ENCODE measurements around the gene SCN1A. TPM values are rescaled to one million over a fixed set of nuclear protein-coding genes. Genes with fewer than 3 reads are reported as not detected.

The SCN1A gene
- total and polyA plus RNA-seq, 2 donors (not counting 3 experiments of a cell fraction or from before 2014, with no cell fraction given), result not detected

DNA sequence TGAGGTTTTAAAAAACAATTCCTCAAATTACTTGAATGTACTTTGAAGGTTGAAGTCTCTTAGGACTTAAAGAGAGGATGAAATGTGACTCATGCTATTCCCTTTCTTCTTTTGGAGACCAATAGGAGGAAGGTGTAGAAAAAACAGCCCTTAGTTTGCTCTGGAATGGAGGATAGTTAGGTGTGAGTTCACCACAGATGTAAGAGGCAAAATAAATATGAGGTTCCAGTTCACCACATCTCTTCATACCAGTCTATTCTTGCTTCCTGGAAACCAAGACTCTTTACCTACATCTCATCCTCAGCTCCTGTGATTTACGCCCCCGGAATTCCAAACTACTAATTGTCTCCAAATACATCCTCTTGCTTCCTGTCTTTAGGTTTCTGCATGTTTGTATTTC lies 96.8 kb downstream of the SCN1A start:
- no peak overlapping the region for H2AFZ ChIP-seq (ENCODE audit: low read depth, low read length)
- H4K20me1 ChIP-seq (replicated peaks; ENCODE audit: control insufficient read depth, extremely low read depth, insufficient read depth, low read length), result no peaks in the 10 kb centered on the region
- ChIA-PET CTCF (no interaction called here), POLR2A (no interaction called here)
- H3K79me2 ChIP-seq (ENCODE audit: control insufficient read depth, insufficient read depth, low read length), result no peaks in the 10 kb centered on the region
- H3K27me3 ChIP-seq (ENCODE audit: control insufficient read depth in 2 of 2, insufficient read depth in 2 of 2, low read length in 2 of 2), result no peaks in the 10 kb centered on the region
- dilution Hi-C loops (cut with MboI; ENCODE audit: extremely low pct_ligation_motif_present, low sequenced_read_pairs) (no loop called here), intact Hi-C loops (cut with micrococcal nuclease) (no loop called here)
- H3K9ac ChIP-seq (replicated peaks; ENCODE audit: extremely low read depth, insufficient read depth, low read length), result no peak overlapping the region
- H3K9me3 ChIP-seq (replicated peaks; ENCODE audit: control insufficient read depth, insufficient read depth, low read length), result no peaks in the 10 kb centered on the region
- no peak for FAIRE-seq
- no peaks in the 10 kb centered on the region for H3K9me1 ChIP-seq (replicated peaks; ENCODE audit: control insufficient read depth, extremely low read depth, insufficient read depth, low read length)
- DNase-seq (ENCODE audit: low read depth, low spot score), result no peak
- no peak overlapping the region for H3K4me2 ChIP-seq (ENCODE audit: insufficient read depth, low read length)
- H3K4me1 ChIP-seq (ENCODE audit: control insufficient read depth, extremely low read depth, insufficient read depth, low read length), result no peaks in the 10 kb centered on the region
- TF ChIP-seq POLR2AphosphoS5 (IDR thresholded peaks at IDR 0.05; ENCODE audit: insufficient read depth, low read depth, low read length), result no peak
- no peak for TF ChIP-seq FOS (IDR thresholded peaks at IDR 0.05; ENCODE audit: borderline replicate concordance, insufficient read depth, low read length)
- no peak for TF ChIP-seq POLR2A (IDR thresholded peaks at IDR 0.05; ENCODE audit: low read depth, low read length)
- TF ChIP-seq JUN (IDR thresholded peaks at IDR 0.05; ENCODE audit: borderline replicate concordance, insufficient read depth, insufficient read length, low read depth), result no peak
- TF ChIP-seq GATA2 (IDR thresholded peaks at IDR 0.05; ENCODE audit: insufficient read depth, insufficient read length, low read depth, low read length), result no peak
- no TSS peak for BruUV-seq (replicated peaks)
- H3K36me3 ChIP-seq (ENCODE audit: control insufficient read depth in 2 of 2, extremely low read depth in 1 of 2, insufficient read depth in 2 of 2, low read length in 2 of 2), result no peaks in the 10 kb centered on the region
- H3K27ac ChIP-seq (ENCODE audit: insufficient read depth, low read depth, low read length), result no peak overlapping the region
- H3K4me3 ChIP-seq (replicated peaks in 1 of 3; ENCODE audit: insufficient read depth in 1 of 3, low read depth in 1 of 3, low read length in 3 of 3), result no peak overlapping the region

DNA sequence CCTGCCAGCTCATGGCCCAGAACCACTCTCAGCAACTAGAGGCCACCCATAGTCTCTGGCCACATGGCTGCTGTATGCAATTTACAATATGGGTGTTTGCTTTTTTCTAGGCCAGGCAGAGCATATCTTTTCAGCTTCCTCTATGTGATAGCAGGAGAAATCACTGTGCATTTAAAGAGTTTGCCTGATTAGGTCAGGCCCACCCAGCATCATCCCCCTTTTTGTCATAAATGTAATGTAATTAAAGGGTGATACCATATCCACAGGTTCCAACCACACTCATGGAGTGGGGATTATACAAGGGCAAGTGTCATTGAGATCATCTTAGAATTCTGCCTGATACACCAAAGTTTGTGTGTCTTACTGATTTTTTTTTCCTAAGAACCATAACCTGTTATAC lies 102.5 kb downstream of the SCN1A start:
- H3K4me1 ChIP-seq (ENCODE audit: control insufficient read depth, extremely low read depth, insufficient read depth, low read length), result no peaks in the 10 kb centered on the region
- TF ChIP-seq, protein P1, sequence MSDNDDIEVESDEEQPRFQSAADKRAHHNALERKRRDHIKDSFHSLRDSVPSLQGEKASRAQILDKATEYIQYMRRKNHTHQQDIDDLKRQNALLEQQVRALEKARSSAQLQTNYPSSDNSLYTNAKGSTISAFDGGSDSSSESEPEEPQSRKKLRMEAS (IDR thresholded peaks at IDR 0.05; ENCODE audit: insufficient read depth, insufficient read length), result no peak
- no peak for TF ChIP-seq EZH2 (IDR thresholded peaks at IDR 0.05; ENCODE audit: borderline replicate concordance, low read depth, low read length, severe bottlenecking)
- TF ChIP-seq GATA2 (IDR thresholded peaks at IDR 0.05; ENCODE audit: insufficient read depth, insufficient read length, low read depth, low read length), result no peak
- TF ChIP-seq, protein P2, sequence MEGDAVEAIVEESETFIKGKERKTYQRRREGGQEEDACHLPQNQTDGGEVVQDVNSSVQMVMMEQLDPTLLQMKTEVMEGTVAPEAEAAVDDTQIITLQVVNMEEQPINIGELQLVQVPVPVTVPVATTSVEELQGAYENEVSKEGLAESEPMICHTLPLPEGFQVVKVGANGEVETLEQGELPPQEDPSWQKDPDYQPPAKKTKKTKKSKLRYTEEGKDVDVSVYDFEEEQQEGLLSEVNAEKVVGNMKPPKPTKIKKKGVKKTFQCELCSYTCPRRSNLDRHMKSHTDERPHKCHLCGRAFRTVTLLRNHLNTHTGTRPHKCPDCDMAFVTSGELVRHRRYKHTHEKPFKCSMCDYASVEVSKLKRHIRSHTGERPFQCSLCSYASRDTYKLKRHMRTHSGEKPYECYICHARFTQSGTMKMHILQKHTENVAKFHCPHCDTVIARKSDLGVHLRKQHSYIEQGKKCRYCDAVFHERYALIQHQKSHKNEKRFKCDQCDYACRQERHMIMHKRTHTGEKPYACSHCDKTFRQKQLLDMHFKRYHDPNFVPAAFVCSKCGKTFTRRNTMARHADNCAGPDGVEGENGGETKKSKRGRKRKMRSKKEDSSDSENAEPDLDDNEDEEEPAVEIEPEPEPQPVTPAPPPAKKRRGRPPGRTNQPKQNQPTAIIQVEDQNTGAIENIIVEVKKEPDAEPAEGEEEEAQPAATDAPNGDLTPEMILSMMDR (IDR thresholded peaks at IDR 0.05; ENCODE audit: extremely low read depth in 1 of 2, insufficient read depth in 1 of 2, low read depth in 1 of 2, low read length in 2 of 2), result no peak
- dilution Hi-C loops (cut with MboI; ENCODE audit: extremely low pct_ligation_motif_present, low sequenced_read_pairs), result no loop called here
- H3K27me3 ChIP-seq (ENCODE audit: control insufficient read depth in 2 of 2, insufficient read depth in 2 of 2, low read length in 2 of 2), result no peaks in the 10 kb centered on the region
- BruUV-seq (replicated peaks), result no TSS peak
- intact Hi-C loops (cut with micrococcal nuclease), result no loop called here
- H3K36me3 ChIP-seq (ENCODE audit: control insufficient read depth in 2 of 2, extremely low read depth in 1 of 2, insufficient read depth in 2 of 2, low read length in 2 of 2), result no peaks in the 10 kb centered on the region
- H4K20me1 ChIP-seq (replicated peaks; ENCODE audit: control insufficient read depth, extremely low read depth, insufficient read depth, low read length), result no peaks in the 10 kb centered on the region
- no peak overlapping the region for H2AFZ ChIP-seq (ENCODE audit: low read depth, low read length)
- no peaks in the 10 kb centered on the region for H3K79me2 ChIP-seq (ENCODE audit: control insufficient read depth, insufficient read depth, low read length)
- H3K9me1 ChIP-seq (replicated peaks; ENCODE audit: control insufficient read depth, extremely low read depth, insufficient read depth, low read length), result no peaks in the 10 kb centered on the region
- H3K9me3 ChIP-seq (replicated peaks; ENCODE audit: control insufficient read depth, insufficient read depth, low read length), result no peaks in the 10 kb centered on the region
- CTCF ChIA-PET, result no interaction called here
- DNase-seq (ENCODE audit: low read depth, low spot score) (no peak), FAIRE-seq (no peak)
- H3K27ac ChIP-seq (ENCODE audit: insufficient read depth, low read depth, low read length), result no peak overlapping the region
- H3K4me3 ChIP-seq (replicated peaks in 1 of 3; ENCODE audit: insufficient read depth in 1 of 3, low read depth in 1 of 3, low read length in 3 of 3), result no peak overlapping the region
- POLR2A ChIA-PET, result no interaction called here
- no peak overlapping the region for H3K9ac ChIP-seq (replicated peaks; ENCODE audit: extremely low read depth, insufficient read depth, low read length)
- no peak overlapping the region for H3K4me2 ChIP-seq (ENCODE audit: insufficient read depth, low read length)

Measured in endothelial cell of umbilical vein (primary cell).